GM12878 (cell line): ENCODE measurements around the gene DELE1. TPM values are rescaled to one million over a fixed set of nuclear protein-coding genes. Genes with fewer than 3 reads are reported as not detected.

Experiments
- ATAC-seq: fragments of 200-7000 bp; cut with Tn5 transposase; 3 replicates; pipeline ENCODE4 v1.9.1; 2020; ENCODE audit warnings: mild to moderate bottlenecking, moderate library complexity
- BruUV-seq: library from RNA; stranded (reverse); fragments of 400-500 nt; replicated peaks from 2 replicates; lab custom pipeline; 2021; lab: Mats Ljungman, UMichigan
- CTCF ChIA-PET: fragments of 300-600 bp; sonication (Branson Sonifier 250); formaldehyde crosslinking; extraction: SDS; loops from one replicate; lab custom pipeline; 2021; ENCODE audit warnings: inconsistent platforms; lab: Yijun Ruan, JAX
- POLR2A ChIA-PET: fragments of 350-600 bp; formaldehyde crosslinking; extraction: SDS; loops from one replicate; lab custom pipeline; 2021; ENCODE audit warnings: inconsistent platforms; lab: Charles Lee
- RAD21 ChIA-PET: fragments of 300-600 bp; sonication (Branson Sonifier 250); formaldehyde crosslinking; loops from one replicate; lab custom pipeline; 2023; ENCODE audit warnings: antibody characterized with exemption; ENCODE audit not compliant: unreplicated experiment; lab: Charles Lee
- SMC1A ChIA-PET: fragments of 300-600 bp; sonication (Branson Sonifier 250); formaldehyde crosslinking; loops from one replicate; lab custom pipeline; 2023; ENCODE audit not compliant: unreplicated experiment, uncharacterized antibody; lab: Charles Lee
- DNase-seq: peaks from one replicate; pipeline ENCODE4 v3.0.0-alpha.2; 2011; ENCODE audit warnings: low read depth, low spot score
- FAIRE-seq: peaks from 3 replicates; lab custom pipeline; 2011; peaks lifted over from hg19 to GRCh38; lab: Jason Lieb, UNC
- H2AFZ ChIP-seq: 2 replicates; pipeline ENCODE4 v1.6.0; 2011; ENCODE audit warnings: low read depth, low read length, control low read depth; ENCODE audit not compliant: control insufficient read depth
- H3K27ac ChIP-seq: 2 replicates; pipeline ENCODE4 v1.5.1; 2011; ENCODE audit warnings: control low read depth; ENCODE audit not compliant: control insufficient read depth, insufficient read depth
- H3K27me3 ChIP-seq, 2 experiments: replicated peaks in 1 of 2; 2 replicates each; pipeline versions ENCODE4 v1.6.0 to v1.6.1; 2011; ENCODE audit warnings: low read length in 1 of 2; ENCODE audit not compliant: control insufficient read depth in 2 of 2, insufficient read depth in 2 of 2
- H3K36me3 ChIP-seq, 2 experiments: 2 replicates each; pipeline ENCODE4 v1.5.1; 2011; ENCODE audit warnings: low read length in 1 of 2; ENCODE audit not compliant: control insufficient read depth in 2 of 2, insufficient read depth in 2 of 2
- H3K4me1 ChIP-seq: 2 replicates; pipeline ENCODE4 v1.6.1; 2011; ENCODE audit warnings: mild to moderate bottlenecking, low read length, moderate library complexity, mixed read lengths; ENCODE audit not compliant: control insufficient read depth, insufficient read depth
- H3K4me2 ChIP-seq: 2 replicates; pipeline ENCODE4 v1.6.0; 2011; ENCODE audit warnings: control low read depth; ENCODE audit not compliant: control insufficient read depth, insufficient read depth
- H3K4me3 ChIP-seq: fragments of 200-600 bp; sonication (generic); 2 replicates; pipeline ENCODE4 v1.5.1; 2016
- H3K79me2 ChIP-seq: 2 replicates; pipeline ENCODE4 v1.6.0; 2011; ENCODE audit warnings: low read length; ENCODE audit not compliant: control insufficient read depth, insufficient read depth
- H3K9ac ChIP-seq: 2 replicates; pipeline ENCODE4 v1.8.0; 2011; ENCODE audit warnings: low read length, control low read depth, mixed read lengths; ENCODE audit not compliant: control insufficient read depth, insufficient read depth
- H3K9me3 ChIP-seq: replicated peaks from 3 replicates; pipeline ENCODE4 v1.5.1; 2011; ENCODE audit warnings: mild to moderate bottlenecking, low read length; ENCODE audit not compliant: control insufficient read depth, insufficient read depth
- H4K20me1 ChIP-seq: 2 replicates; pipeline ENCODE4 v1.6.0; 2011; ENCODE audit not compliant: control insufficient read depth, insufficient read depth
- ASH2L ChIP-seq: fragments of 300-600, 200-600 bp; sonication (generic); IDR thresholded peaks from 2 replicates; pipeline ENCODE4 v1.6.1; 2017; ENCODE audit warnings: low read depth, mild to moderate bottlenecking, borderline replicate concordance
- BCL11A ChIP-seq: IDR thresholded peaks from 2 replicates; pipeline ENCODE4 v1.6.1; 2011; ENCODE audit warnings: low read depth, low read length
- BMI1 ChIP-seq: fragments of 450-650 bp; IDR thresholded peaks from 2 replicates; pipeline ENCODE4 v1.6.1; 2016; ENCODE audit warnings: mild to moderate bottlenecking, moderate library complexity, borderline replicate concordance
- CBX3 ChIP-seq: fragments of 200-600 bp; sonication (generic); IDR thresholded peaks from 2 replicates; pipeline ENCODE4 v1.6.1; 2016; ENCODE audit warnings: low read depth, borderline replicate concordance
- FOXK2 ChIP-seq: fragments of 450-650 bp; IDR thresholded peaks from 2 replicates; pipeline ENCODE4 v1.6.1; 2017; ENCODE audit warnings: mild to moderate bottlenecking, moderate library complexity
- KAT2A ChIP-seq: conservative IDR thresholded peaks from 2 replicates; pipeline ENCODE4 v1.6.1; 2011; ENCODE audit warnings: low read depth, low read length; ENCODE audit not compliant: control insufficient read depth
- MEF2B ChIP-seq: fragments of 450-650 bp; IDR thresholded peaks from 2 replicates; pipeline ENCODE4 v1.6.1; 2018; ENCODE audit warnings: mild to moderate bottlenecking, moderate library complexity; ENCODE audit not compliant: partially characterized antibody, poor library complexity, severe bottlenecking
- NBN ChIP-seq: fragments of 450-650 bp; IDR thresholded peaks from 2 replicates; pipeline ENCODE4 v1.6.1; 2016
- NFXL1 ChIP-seq: fragments of 450-650 bp; IDR thresholded peaks from 2 replicates; pipeline ENCODE4 v1.6.1; 2017; ENCODE audit warnings: antibody characterized with exemption, mild to moderate bottlenecking, borderline replicate concordance
- NFYB ChIP-seq: IDR thresholded peaks from 2 replicates; pipeline ENCODE4 v1.6.1; 2011; ENCODE audit warnings: low read depth, mild to moderate bottlenecking, low read length, improper control_type of control experiment, moderate library complexity; ENCODE audit not compliant: insufficient read depth
- POLR2AphosphoS2 ChIP-seq: IDR thresholded peaks from 2 replicates; pipeline ENCODE4 v1.6.1; 2011; ENCODE audit warnings: low read depth, mild to moderate bottlenecking, low read length, improper control_type of control experiment, moderate library complexity
- RB1 ChIP-seq: fragments of 450-650 bp; formaldehyde crosslinking; IDR thresholded peaks from 2 replicates; pipeline ENCODE4 v1.6.1; 2017; ENCODE audit warnings: mild to moderate bottlenecking, borderline replicate concordance
- SP1 ChIP-seq: IDR thresholded peaks from one replicate; pipeline ENCODE4 v1.6.1; 2011; ENCODE audit warnings: low read depth, low read length
- SREBF2 ChIP-seq: IDR thresholded peaks from 2 replicates; pipeline ENCODE4 v1.6.1; 2012; ENCODE audit warnings: mild to moderate bottlenecking, low read length
- TCF12 ChIP-seq: IDR thresholded peaks from 2 replicates; pipeline ENCODE4 v1.6.1; 2011; ENCODE audit warnings: low read depth, mild to moderate bottlenecking, low read length
- ZSCAN29 ChIP-seq: fragments of 450-650 bp; IDR thresholded peaks from 2 replicates; pipeline ENCODE4 v1.6.1; 2017; ENCODE audit warnings: mild to moderate bottlenecking, moderate library complexity
- whole genome bisulfite sequencing: methylation state at CpG from one replicate; pipeline ENCODE4 v1.1.6; 2016; ENCODE audit warnings: low lambda C conversion rate; ENCODE audit not compliant: insufficient replicate concordance, insufficient coverage; ENCODE audit errors: missing lambda C conversion rate; 5-methylcytosine and 5-hydroxymethylcytosine counted together
- in situ Hi-C: fragments of 300-500 bp; cut with MboI; formaldehyde crosslinking; loops from 9 replicates; pipeline ENCODE4 v1.14.3; 2018; ENCODE audit warnings: mixed read lengths
- intact Hi-C: fragments of 100-400 bp; cut with micrococcal nuclease; formaldehyde crosslinking; loops from one replicate; pipeline ENCODE4 v1.14.2; 2022; ENCODE audit not compliant: unreplicated experiment
- polyA plus RNA-seq, 11 experiments: library from polyadenylated mRNA; depleted of rRNA in 4 of 11; unstranded in 6 of 11; stranded (reverse) in 5 of 11; fragments of >200 nt; fragmentation: Nextera tagmentation in 4 of 11; fragmentation: Illumina TruSeq in 1 of 11; extraction: Ambion mirVana in 4 of 11; extraction: Trizol in 1 of 11; gene quantifications; 1 replicate in 1 of 11; 2 replicates in 10 of 11; pipeline versions ENCODE4 v1.2.1 to v1.2.3, GENCODE V29; 2011 to 2016; ENCODE audit warnings: inconsistent platforms in 2 of 11, missing spikeins in 2 of 11, low read depth in 1 of 11
- total RNA-seq, 4 experiments: library from RNA; depleted of rRNA in 3 of 4; stranded (reverse); fragments of >200 nt in 3 of 4; fragmentation: Illumina TruSeq in 1 of 4; extraction: Trizol in 1 of 4; gene quantifications; 2 replicates each; pipeline versions ENCODE4 v1.2.1 to v1.2.3, GENCODE V29; 2013 to 2021
- TF ChIP-seq, protein P1 (sequence below): IDR thresholded peaks from 2 replicates; pipeline ENCODE4 v1.6.1; 2012; ENCODE audit warnings: low read length, inconsistent platforms
- TF ChIP-seq, protein P2 (sequence below): IDR thresholded peaks from 2 replicates; pipeline ENCODE4 v1.6.1; 2011; ENCODE audit warnings: mild to moderate bottlenecking, low read depth, low read length, moderate library complexity; ENCODE audit not compliant: insufficient replicate concordance
- TF ChIP-seq, protein P3 (sequence below): fragments of 450-650 bp; formaldehyde crosslinking; IDR thresholded peaks from 2 replicates; pipeline ENCODE4 v1.4.0; 2022; ENCODE audit warnings: mild to moderate bottlenecking, moderate library complexity

The DELE1 gene
- total and polyA plus RNA-seq, 10 of the 15 experiments (the other 5 are each of a cell fraction or from before 2014, with no cell fraction given) = 18.9 to 71.4 (median 47.6) TPM

DNA sequence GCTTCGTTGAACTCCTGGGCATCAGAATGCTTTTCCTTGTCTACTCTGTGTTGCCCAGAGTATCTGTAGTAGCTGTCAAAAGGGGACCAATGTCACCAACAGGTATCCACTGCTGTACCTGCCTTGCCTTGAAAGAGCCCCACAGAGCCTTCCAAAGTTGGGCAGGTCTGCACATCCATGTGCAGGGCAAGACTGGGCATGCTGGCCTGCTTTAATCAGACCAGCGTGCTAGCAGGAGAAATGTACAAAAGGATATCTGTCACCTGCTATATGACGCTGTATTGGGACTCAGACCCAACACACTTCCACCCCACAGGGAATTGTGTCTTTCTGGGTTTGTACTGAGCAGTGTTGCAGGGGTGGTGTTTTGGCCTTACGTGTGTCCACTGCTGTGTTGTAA is 11.9 kb downstream of the DELE1 start:
- RAD21 ChIA-PET = no interaction called here
- FAIRE-seq = no peak
- SMC1A ChIA-PET = no interaction called here
- no TSS peak for BruUV-seq
- Histone ChIP-seq H3K27me3 (no peaks in the 10 kb centered on the region), H3K4me2 (no peak overlapping the region), H4K20me1 (no peaks in the 10 kb centered on the region), H3K27ac (no peak overlapping the region), H2AFZ (no peak overlapping the region), H3K36me3 (peaks cover 11 to 32% of the 10 kb centered on the region in 2 experiments), H3K4me1 (no peaks in the 10 kb centered on the region), H3K9ac (no peak overlapping the region), H3K79me2 (no peaks in the 10 kb centered on the region), H3K9me3 (no peaks in the 10 kb centered on the region), H3K4me3 (no peak overlapping the region)
- in situ Hi-C loops (no loop called here), intact Hi-C loops (no loop called here)
- DNase-seq = no peak
- WGBS = 100% methylated on average over 4 of the region's 4 CpGs
- CTCF ChIA-PET = no interaction called here
- no peak for ATAC-seq
- TF ChIP-seq ASH2L = no peak
- no peak for TF ChIP-seq BMI1
- no peak for TF ChIP-seq BCL11A
- no peak for TF ChIP-seq FOXK2
- no peak for TF ChIP-seq POLR2AphosphoS2
- no peak for TF ChIP-seq CBX3
- TF ChIP-seq, protein P1, sequence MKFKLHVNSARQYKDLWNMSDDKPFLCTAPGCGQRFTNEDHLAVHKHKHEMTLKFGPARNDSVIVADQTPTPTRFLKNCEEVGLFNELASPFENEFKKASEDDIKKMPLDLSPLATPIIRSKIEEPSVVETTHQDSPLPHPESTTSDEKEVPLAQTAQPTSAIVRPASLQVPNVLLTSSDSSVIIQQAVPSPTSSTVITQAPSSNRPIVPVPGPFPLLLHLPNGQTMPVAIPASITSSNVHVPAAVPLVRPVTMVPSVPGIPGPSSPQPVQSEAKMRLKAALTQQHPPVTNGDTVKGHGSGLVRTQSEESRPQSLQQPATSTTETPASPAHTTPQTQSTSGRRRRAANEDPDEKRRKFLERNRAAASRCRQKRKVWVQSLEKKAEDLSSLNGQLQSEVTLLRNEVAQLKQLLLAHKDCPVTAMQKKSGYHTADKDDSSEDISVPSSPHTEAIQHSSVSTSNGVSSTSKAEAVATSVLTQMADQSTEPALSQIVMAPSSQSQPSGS = no peak
- no peak for TF ChIP-seq MEF2B
- TF ChIP-seq, protein P2, sequence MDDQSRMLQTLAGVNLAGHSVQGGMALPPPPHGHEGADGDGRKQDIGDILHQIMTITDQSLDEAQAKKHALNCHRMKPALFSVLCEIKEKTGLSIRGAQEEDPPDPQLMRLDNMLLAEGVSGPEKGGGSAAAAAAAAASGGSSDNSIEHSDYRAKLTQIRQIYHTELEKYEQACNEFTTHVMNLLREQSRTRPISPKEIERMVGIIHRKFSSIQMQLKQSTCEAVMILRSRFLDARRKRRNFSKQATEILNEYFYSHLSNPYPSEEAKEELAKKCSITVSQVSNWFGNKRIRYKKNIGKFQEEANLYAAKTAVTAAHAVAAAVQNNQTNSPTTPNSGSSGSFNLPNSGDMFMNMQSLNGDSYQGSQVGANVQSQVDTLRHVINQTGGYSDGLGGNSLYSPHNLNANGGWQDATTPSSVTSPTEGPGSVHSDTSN = no peak
- no peak for TF ChIP-seq TCF12
- TF ChIP-seq RB1 = no peak
- no peak for TF ChIP-seq KAT2A
- TF ChIP-seq, protein P3, sequence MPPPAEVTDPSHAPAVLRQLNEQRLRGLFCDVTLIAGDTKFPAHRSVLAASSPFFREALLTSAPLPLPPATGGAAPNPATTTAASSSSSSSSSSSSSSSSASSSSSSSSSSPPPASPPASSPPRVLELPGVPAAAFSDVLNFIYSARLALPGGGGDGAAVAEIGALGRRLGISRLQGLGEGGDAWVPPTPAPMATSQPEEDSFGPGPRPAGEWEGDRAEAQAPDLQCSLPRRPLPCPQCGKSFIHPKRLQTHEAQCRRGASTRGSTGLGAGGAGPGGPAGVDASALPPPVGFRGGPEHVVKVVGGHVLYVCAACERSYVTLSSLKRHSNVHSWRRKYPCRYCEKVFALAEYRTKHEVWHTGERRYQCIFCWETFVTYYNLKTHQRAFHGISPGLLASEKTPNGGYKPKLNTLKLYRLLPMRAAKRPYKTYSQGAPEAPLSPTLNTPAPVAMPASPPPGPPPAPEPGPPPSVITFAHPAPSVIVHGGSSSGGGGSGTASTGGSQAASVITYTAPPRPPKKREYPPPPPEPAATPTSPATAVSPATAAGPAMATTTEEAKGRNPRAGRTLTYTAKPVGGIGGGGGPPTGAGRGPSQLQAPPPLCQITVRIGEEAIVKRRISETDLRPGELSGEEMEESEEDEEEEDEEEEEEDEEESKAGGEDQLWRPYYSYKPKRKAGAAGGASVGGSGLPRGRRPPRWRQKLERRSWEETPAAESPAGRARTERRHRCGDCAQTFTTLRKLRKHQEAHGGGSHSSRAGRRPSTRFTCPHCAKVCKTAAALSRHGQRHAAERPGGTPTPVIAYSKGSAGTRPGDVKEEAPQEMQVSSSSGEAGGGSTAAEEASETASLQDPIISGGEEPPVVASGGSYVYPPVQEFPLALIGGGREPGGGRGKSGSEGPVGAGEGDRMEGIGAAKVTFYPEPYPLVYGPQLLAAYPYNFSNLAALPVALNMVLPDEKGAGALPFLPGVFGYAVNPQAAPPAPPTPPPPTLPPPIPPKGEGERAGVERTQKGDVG (CRISPR knock-in tag) = no peak
- TF ChIP-seq SREBF2 = no peak
- no peak for TF ChIP-seq ZSCAN29
- TF ChIP-seq NBN = no peak
- no peak for TF ChIP-seq NFYB
- TF ChIP-seq SP1 = no peak
- no peak for TF ChIP-seq NFXL1
- POLR2A ChIA-PET = no interaction called here
